HUES6 (cell line): ENCODE data around the gene FSD1L.

Experiments used
- H3K27ac ChIP-seq: 2 replicates; pipeline ENCODE4 v1.7.0; 2013; ENCODE audit warnings: low read depth, mild to moderate bottlenecking, low read length, inconsistent platforms
- H3K27me3 ChIP-seq: 2 replicates; pipeline ENCODE4 v1.6.1; 2013; ENCODE audit warnings: low read length; ENCODE audit not compliant: control insufficient read depth, insufficient read depth
- H3K36me3 ChIP-seq: 2 replicates; pipeline ENCODE4 v1.6.1; 2013; ENCODE audit warnings: low read length; ENCODE audit not compliant: control insufficient read depth, insufficient read depth
- H3K4me1 ChIP-seq: 2 replicates; pipeline ENCODE4 v1.6.1; 2013; ENCODE audit warnings: low read length; ENCODE audit not compliant: control insufficient read depth, insufficient read depth
- H3K4me3 ChIP-seq: 2 replicates; pipeline ENCODE4 v1.5.1; 2013; ENCODE audit warnings: low read depth, low read length
- H3K9ac ChIP-seq: one replicate; pipeline ENCODE4 v1.6.1; 2013; ENCODE audit warnings: mild to moderate bottlenecking, low read length
- H3K9me3 ChIP-seq: 2 replicates; pipeline ENCODE4 v1.6.1; 2013; ENCODE audit warnings: low read depth, low read length; ENCODE audit not compliant: control insufficient read depth, insufficient read depth

FSD1L gene

GRCh38 chr9:105418588-105419500 lies 29.0 kb upstream of the FSD1L start:
- no peak overlapping the region for H3K9ac ChIP-seq
- no peaks in the 10 kb centered on the region for H3K9me3 ChIP-seq
- H3K36me3 ChIP-seq = no peaks in the 10 kb centered on the region
- H3K27ac ChIP-seq = no peak overlapping the region
- H3K27me3 ChIP-seq = no peaks in the 10 kb centered on the region
- peaks cover 8% of the 10 kb centered on the region for H3K4me1 ChIP-seq
- no peak overlapping the region for H3K4me3 ChIP-seq

GRCh38 chr9:105419816-105420597 lies 27.8 kb upstream of the FSD1L start:
- Histone ChIP-seq H3K27ac (no peak overlapping the region), H3K9me3 (no peaks in the 10 kb centered on the region), H3K4me3 (no peak overlapping the region), H3K9ac (no peak overlapping the region), H3K4me1 (peaks cover 3% of the 10 kb centered on the region), H3K36me3 (no peaks in the 10 kb centered on the region), H3K27me3 (no peaks in the 10 kb centered on the region)

- H3K9me3 ChIP-seq = no peaks in the 10 kb centered on the region
- H3K4me1 ChIP-seq = no peaks in the 10 kb centered on the region
- H3K36me3 ChIP-seq = no peaks in the 10 kb centered on the region
- H3K4me3 ChIP-seq = no peak overlapping the region
- no peak overlapping the region for H3K27ac ChIP-seq
- no peak overlapping the region for H3K9ac ChIP-seq
- H3K27me3 ChIP-seq = no peaks in the 10 kb centered on the region
These were observed 26.7 kb upstream of the FSD1L start for GRCh38 chr9:105421154-105421553.

- Histone ChIP-seq H3K4me3 (no peak overlapping the region), H3K9ac (no peak overlapping the region), H3K27me3 (no peaks in the 10 kb centered on the region), H3K36me3 (no peaks in the 10 kb centered on the region), H3K4me1 (no peaks in the 10 kb centered on the region), H3K27ac (no peak overlapping the region), H3K9me3 (no peaks in the 10 kb centered on the region)
These were observed 26.0 kb upstream of the FSD1L start for GRCh38 chr9:105421864-105422263.

- H3K9ac ChIP-seq = no peak overlapping the region
- no peaks in the 10 kb centered on the region for H3K27me3 ChIP-seq
- H3K36me3 ChIP-seq = no peaks in the 10 kb centered on the region
- no peaks in the 10 kb centered on the region for H3K4me1 ChIP-seq
- H3K4me3 ChIP-seq = no peak overlapping the region
- H3K9me3 ChIP-seq = no peaks in the 10 kb centered on the region
- H3K27ac ChIP-seq = no peak overlapping the region
These were observed 21.9 kb upstream of the FSD1L start for GRCh38 chr9:105425816-105426433.

GRCh38 chr9:105426657-105427056 lies 21.2 kb upstream of the FSD1L start:
- Histone ChIP-seq H3K27me3 (no peaks in the 10 kb centered on the region), H3K27ac (no peak overlapping the region), H3K9me3 (no peaks in the 10 kb centered on the region), H3K4me1 (no peaks in the 10 kb centered on the region), H3K9ac (no peak overlapping the region), H3K36me3 (no peaks in the 10 kb centered on the region), H3K4me3 (no peak overlapping the region)

GRCh38 chr9:105431424-105432246 lies 16.2 kb upstream of the FSD1L start:
- Histone ChIP-seq H3K9me3 (no peaks in the 10 kb centered on the region), H3K36me3 (no peaks in the 10 kb centered on the region), H3K27ac (no peak overlapping the region)

GRCh38 chr9:105432247-105432842 lies 15.5 kb upstream of the FSD1L start:
- no peaks in the 10 kb centered on the region for H3K27me3 ChIP-seq
- no peak overlapping the region for H3K9ac ChIP-seq
- H3K4me3 ChIP-seq = no peak overlapping the region
- H3K4me1 ChIP-seq = no peaks in the 10 kb centered on the region; the same call in 1 of the 2 replicates
- no peaks in the 10 kb centered on the region for H3K9me3 ChIP-seq
- H3K27ac ChIP-seq = no peak overlapping the region
- no peaks in the 10 kb centered on the region for H3K36me3 ChIP-seq

More at GRCh38 chr9:105431424-105432246, 16.2 kb upstream of the FSD1L start:
- Histone ChIP-seq H3K27me3 (no peaks in the 10 kb centered on the region), H3K9ac (no peak overlapping the region), H3K4me3 (no peak overlapping the region), H3K4me1 (no peaks in the 10 kb centered on the region; the same call in 1 of the 2 replicates)

- Histone ChIP-seq H3K36me3 (no peaks in the 10 kb centered on the region), H3K27me3 (no peaks in the 10 kb centered on the region), H3K9me3 (no peaks in the 10 kb centered on the region; the same call in 1 of the 2 replicates), H3K27ac (no peak overlapping the region), H3K4me1 (no peaks in the 10 kb centered on the region; the same call in 1 of the 2 replicates), H3K4me3 (no peak overlapping the region), H3K9ac (no peak overlapping the region)
These were observed 12.4 kb upstream of the FSD1L start for GRCh38 chr9:105435453-105435852.

GRCh38 chr9:105436783-105437182 lies 11.1 kb upstream of the FSD1L start:
- no peak overlapping the region for H3K9ac ChIP-seq
- no peak overlapping the region for H3K27ac ChIP-seq
- no peaks in the 10 kb centered on the region; the same call in 1 of the 2 replicates for H3K9me3 ChIP-seq
- no peak overlapping the region for H3K4me3 ChIP-seq
- no peaks in the 10 kb centered on the region for H3K36me3 ChIP-seq
- H3K27me3 ChIP-seq = no peaks in the 10 kb centered on the region
- no peaks in the 10 kb centered on the region; the same call in 1 of the 2 replicates for H3K4me1 ChIP-seq
